ENCODE results near the gene PQBP1. TPM values are rescaled to one million over a fixed set of nuclear protein-coding genes. Genes with fewer than 3 reads are reported as not detected.
A peak's percentile ranks its signal among the peaks of the same experiment; 100 is the strongest.
"Not testable (repeated sequence)": the region's sequence is repeated elsewhere in the genome, so short reads cannot be mapped to it uniquely, and the experiment has no call there.

PQBP1 gene, protein sequence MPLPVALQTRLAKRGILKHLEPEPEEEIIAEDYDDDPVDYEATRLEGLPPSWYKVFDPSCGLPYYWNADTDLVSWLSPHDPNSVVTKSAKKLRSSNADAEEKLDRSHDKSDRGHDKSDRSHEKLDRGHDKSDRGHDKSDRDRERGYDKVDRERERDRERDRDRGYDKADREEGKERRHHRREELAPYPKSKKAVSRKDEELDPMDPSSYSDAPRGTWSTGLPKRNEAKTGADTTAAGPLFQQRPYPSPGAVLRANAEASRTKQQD
- 39.5 TPM for total RNA-seq

DNA sequence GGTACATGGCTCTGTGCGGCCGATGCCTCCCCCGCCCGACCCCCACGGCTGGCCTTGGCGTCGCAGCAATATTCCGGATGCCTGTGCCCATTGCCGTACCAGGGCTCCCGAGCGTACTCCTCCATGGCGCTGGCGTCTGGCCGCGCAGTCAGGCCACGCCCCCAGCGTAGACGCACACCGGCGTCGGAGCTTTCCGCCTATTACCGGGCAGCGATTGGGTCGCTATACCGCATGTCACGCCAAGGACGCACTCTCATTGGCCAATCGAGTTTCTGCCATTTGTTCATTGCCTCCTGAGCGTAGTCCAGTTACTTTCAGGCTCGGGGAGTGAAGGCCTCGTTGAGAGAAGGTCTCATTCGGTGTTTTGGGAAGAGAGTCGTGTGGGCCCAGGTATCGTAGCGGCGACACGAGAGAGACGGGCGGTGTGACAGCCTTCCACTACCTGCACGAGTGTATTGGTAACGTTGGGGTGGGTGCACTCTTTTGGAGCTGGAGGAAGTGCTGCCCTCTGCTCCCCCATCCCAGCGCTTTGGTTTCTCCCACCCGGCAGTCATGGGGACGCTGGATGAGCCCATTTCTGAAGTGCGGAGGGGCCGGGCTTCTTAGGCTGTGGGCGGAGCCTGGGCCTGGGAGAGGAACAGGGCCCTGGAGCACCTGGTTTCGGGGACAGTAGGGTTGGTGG, at the start of gene PQBP1, which contains the start of gene TIMM17B:
PQBP1 (plus strand) TSS at position 306 of the 682 bp plus-strand sequence. CDS start 580 bp downstream, outside the sequence.
TIMM17B (minus strand) TSS at position 144 of the 682 bp plus-strand sequence; CDS start at position 125, 19 bp downstream.
- DNase-seq (ENCODE audit: low spot score in 2 of 2) (peak; percentile 77), FAIRE-seq (peak; percentile 23)

DNA sequence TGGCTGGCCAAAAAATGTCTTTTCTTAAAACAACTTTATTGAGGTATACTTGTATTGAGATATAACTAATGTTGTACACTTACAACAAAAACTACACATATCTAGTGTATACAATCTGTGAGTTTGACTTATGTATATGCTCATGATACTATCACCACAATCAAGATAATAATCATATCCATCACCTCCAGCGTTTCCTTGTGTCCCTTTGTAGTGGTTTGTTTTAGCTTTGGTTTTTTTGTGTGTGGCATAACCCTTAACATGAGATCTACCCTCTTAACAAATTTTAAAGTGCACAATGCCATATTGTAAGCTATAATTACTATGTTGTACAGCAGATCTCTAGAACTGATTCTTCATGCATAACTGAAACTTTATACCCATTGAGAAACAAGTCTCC, 48.9 kb upstream of the PQBP1 start:
- FAIRE-seq: no peak
- no peak for DNase-seq (ENCODE audit: low spot score in 2 of 2)

DNA sequence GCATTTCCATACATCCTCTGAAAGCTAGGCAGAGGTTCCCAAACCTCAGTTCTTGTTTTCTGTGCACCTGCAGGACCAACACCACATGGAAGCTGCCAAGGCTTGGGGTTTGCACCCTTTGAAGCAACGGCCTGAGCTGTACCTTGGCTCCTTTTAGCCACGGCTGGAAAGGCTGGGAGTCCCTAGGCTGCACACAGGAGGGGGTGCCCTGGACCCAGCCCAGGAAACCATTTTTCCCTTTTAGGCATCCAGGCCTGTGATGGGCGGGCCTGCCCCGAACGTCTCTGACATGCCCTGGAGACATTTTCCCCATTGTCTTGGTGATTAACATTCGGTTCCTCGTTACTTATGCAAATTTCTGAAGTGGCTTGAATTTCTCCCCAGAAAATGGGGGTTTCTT, 44.9 kb upstream of the PQBP1 start:
- DNase-seq (ENCODE audit: low spot score in 2 of 2): no peak
- no peak for FAIRE-seq

DNA sequence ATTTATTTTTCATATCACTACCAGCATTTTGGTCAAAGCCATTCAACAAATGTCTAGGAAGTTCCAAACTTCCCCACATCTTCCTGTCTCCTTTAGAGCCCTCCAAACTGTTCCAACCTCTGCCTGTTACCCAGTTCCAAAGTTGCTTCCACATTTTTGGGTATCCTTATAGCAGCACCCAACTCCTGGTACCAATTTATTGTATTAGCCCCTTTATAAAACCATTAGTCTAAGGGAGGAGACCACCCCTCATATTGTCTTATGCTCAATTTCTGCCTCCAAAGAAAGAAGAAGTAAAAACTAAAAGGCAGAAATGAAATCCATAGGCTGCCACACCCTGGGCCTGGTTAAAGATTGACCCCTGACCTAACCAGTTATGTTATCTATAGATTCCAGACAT, 44.2 kb upstream of the PQBP1 start:
- DNase-seq (ENCODE audit: low spot score in 2 of 2); FAIRE-seq: not testable (repeated sequence)

DNA sequence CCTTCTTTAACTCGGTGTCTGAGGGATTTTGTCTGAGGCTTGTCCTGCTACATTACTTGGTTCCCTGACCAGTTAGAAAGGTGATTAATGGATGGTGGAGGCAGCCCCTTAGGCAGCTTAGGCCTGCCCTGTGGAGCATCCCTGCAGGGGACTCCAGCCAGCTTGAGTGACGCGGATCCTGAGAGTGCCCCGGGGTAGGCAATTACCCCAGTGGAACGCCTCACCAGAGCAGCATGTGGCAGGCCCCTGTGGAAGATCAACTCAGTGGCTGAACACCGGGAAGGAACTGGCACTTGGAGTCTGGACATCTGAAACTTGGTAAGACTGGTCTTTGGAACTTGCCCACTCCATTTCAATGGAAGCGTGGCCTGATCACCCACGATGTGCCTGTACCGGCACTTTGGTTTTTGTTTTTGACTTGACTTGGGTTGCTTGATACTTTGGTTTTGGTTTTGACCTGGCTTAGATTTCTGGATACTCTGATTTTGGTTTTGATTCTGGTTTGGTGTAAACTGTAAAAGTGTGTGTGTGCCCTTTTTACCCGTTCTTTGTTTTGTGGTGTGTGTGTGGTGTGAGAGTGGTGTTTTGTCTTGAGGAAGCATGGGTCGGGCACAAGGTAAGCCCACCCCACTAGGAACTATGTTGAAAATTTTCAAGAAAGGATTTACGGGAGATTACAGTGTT, 43.5 kb upstream of the PQBP1 start:
- not testable (repeated sequence) for FAIRE-seq

DNA sequence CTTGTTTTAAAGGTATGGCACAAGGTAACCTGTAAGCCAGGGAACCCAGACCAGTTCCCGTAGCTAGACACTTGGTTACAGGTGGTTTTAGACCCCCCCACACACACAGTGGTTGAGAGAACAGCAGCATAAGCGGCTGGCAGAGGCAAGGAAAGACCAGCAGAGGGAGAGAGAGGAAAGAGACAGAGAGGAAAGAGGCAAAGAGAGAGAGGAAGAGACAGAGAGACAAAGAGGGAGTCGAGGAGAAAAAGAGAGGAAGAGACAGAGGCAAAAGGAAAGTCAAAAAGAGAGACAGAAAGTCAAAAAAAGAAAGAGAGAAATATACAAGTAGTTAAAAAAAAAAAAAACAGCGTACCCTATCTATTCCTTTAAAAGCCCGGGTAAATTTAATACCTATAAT, 42.8 kb upstream of the PQBP1 start:
- no peak for DNase-seq (ENCODE audit: low spot score in 2 of 2)
- FAIRE-seq: no peak

More for the DNA sequence above, 43.5 kb upstream of the PQBP1 start:
- not testable (repeated sequence) for DNase-seq (ENCODE audit: low spot score in 2 of 2)

DNA sequence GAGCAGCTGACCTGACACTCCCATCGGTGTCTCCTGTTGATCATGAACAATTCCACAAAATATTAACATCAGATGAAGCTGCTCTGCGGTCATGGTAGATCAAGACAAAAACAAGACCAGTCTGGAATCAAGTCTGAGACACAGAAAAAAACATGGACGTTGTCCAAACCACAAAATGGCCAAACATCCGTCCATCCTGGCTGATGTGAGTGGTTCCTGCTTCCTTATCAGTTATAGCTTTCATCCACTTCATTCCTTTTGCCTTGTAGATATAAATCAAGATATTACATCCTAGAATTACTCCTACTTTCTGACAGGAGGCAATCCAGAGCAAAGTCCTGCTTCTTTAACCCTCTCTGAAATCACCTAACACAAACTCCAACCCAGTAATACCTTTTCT, 33.5 kb upstream of the PQBP1 start:
- FAIRE-seq (no peak), DNase-seq (ENCODE audit: low spot score in 2 of 2) (no peak)

DNA sequence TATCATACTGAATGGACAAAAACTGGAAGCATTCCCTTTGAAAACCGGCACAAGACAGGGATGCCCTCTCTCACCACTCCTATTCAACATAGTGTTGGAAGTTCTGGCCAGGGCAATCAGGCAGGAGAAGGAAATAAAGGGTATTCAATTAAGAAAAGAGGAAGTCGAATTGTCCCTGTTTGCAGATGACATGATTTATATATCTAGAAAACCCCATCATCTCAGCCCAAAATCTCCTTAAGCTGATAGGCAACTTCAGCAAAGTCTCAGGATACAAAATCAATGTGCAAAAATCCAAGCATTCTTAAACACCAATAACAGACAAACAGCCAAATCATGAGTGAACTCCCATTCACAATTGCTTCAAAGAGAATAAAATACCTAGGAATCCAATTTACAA, 25.7 kb upstream of the PQBP1 start:
- not testable (repeated sequence) for FAIRE-seq; DNase-seq (ENCODE audit: low spot score in 2 of 2)

DNA sequence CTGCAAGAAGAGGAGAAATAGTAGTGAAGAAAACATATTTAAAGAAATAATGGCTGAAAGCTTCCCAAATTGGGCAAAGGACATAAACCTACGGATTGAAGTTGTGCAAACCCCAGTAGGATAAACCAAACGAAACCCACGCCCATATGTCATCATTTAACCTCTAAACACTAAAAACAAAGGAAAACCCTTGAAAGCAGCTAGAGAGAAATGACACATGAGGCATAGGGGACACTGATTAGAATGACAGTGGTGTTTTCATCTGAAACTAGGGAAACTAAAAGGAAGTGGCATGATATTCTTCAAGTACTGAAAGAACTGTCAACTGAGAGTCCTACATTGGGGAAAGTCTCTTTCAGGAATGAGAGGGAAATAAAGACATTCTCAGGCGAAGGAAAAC, 20.8 kb upstream of the PQBP1 start:
- DNase-seq (ENCODE audit: low spot score in 2 of 2); FAIRE-seq: not testable (repeated sequence)

DNA sequence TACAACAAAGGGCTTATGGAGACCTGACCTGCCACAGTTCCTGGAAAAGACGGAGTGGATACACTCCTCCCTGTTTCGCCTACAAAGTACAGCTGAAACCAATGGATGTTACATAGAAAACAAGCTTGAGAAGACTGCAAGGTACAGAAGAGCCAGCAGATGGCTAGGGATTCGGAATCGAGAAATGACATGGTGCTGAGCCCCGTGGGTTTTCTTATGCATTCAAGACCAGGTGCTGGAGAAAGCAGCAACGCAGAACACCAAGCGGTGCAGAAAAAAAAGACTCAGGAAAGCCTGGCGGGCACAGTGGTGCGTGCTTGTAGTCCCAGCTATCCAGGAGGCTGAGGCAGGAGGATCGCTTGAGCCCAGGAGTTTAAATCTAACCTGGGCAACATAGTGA, 14.0 kb upstream of the PQBP1 start:
- DNase-seq (ENCODE audit: low spot score in 2 of 2): no peak
- FAIRE-seq: no peak

DNA sequence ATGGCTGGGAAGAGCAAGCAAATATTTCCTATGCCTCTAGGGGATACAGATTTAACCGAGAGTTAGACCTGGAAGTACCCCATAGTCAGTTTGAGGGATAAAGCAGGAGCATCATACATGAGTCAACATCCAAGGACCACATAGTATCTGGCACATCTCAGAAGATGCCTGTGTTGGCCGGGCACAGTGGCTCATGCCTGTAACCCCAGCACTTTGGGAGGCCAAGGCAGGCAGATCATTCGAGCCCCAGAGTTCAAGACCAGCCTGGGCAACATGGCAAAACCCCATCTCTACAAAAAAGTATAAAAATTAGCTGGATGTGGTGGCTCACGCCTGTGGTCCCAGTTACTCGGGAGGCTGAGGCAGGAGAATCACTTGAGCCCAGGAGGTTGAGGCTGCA, 11.1 kb upstream of the PQBP1 start:
- DNase-seq (ENCODE audit: low spot score in 2 of 2); FAIRE-seq: not testable (repeated sequence)

DNA sequence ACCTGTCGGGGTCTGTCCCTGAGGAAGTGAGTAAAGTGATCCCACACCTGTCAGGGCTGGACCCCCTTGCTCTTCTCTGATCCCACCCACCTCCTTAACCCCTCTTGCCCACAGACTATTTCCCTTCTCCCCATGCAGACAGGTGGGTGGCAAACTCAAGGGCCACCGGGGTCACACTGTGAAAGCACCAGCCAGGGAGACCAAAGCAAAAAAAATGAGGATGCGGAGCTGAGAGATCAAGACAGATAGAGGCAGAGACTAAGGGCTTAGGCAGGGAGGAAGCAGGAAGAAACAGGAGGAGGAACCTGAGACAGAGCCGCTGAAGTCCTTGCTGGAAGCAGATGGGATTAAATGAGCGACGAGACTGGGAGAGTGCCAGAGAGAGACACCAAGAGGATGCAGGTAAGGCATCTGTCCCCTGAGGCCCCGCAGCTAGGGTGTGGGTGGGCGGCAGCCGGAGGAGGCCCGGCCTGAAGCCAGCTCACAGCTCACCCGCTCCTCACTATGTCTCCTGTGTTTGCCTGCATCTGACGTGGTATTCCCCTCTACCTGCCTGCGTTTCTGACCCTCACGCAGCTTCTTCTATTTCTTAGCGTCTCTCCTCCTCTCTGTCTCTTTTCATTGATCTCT, 7.3 kb upstream of the PQBP1 start:
- FAIRE-seq: no peak
- peak in 1 of 2 donors; percentile 12 for DNase-seq (ENCODE audit: low spot score in 2 of 2)

DNA sequence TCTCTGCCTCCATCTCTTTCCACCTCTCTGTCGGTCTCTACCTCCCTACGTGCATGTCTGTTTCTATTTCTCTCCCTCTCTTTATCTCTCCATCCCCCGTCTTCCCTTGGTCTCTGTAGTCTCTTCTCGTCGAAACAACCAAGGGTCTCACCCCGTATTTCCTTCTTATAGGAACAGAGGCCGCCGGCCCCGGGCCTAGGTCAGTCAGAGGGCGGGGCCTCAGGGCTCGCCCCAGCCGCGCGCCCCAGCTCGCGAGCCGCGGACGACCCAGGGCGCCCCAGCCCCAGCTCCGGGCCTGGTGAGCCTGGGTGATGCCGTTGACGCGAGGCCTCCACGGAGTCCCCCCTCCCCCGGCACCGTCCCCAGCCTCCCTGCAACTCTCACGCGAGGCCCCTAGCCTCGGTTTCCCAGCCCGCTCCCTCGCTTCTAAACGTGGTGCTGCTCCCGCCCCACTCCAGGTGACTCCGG, 6.8 kb upstream of the PQBP1 start:
- DNase-seq (ENCODE audit: low spot score in 2 of 2) (no peak), FAIRE-seq (no peak)

DNA sequence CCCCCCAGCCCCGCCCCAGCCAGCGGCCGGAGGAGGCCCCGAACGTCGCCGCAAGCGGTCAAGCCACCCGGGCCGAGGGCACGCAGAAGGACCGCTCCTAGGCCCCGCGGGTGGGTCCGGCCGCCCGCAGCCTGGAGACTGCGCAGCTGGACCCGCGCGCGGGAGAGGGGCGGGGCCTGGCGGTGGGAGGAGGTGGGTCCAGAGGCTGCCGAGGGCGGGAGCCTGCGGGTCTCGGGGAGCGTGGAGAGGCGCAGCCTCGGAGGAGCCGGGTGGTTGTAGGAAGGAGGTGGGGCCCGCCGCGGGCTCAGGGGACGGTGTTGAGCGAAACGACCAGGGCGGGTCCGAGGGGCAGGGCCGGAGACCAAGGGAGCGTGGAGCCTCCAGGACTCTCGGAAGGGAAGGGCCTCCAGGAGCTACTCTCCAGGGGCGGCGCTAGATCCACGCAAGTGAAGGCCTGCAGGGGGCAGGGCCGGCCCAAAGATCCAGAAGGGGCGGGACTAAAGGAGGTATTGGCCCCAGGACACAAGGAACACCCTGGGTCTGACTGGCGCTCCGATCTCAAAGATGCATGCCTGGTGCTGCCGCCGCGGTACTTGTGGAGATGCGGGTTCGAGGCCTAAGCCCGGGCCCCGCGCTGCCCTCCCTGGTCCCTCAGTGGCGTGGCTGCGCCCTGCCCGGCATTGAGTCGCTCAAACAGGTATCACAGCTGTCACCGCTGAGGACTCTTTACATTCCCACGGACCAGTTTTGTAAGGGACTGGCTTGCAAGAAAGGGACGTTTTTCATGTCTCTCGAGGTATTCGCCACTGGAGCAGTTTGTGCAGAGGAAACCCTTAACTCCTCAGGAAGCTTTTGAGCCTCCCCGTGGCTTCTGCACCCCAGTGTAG, 6.1 kb upstream of the PQBP1 start:
- peak; percentile 64 to 69 for DNase-seq (ENCODE audit: low spot score in 2 of 2)
- no peak for FAIRE-seq

DNA sequence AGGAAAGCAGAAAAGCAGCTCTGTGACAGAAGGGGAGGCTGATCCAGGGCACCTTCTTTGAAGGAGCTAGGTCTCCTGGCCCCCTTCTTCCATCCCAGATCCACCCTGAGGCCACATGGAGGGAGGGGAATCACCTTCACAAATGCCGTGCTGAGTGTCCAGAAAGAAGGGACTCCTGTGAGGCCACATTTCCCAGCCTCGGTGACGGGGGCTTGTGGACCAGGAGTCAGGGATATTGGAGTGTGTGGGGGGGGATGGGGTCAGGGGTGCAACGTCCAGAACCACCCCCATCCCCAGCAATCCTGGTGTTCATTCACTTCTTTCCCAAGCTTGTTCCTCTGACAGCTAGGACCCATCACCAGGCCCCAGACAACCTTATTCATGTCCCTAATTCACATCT, 4.8 kb upstream of the PQBP1 start:
- no peak for FAIRE-seq
- no peak for DNase-seq (ENCODE audit: low spot score in 2 of 2)

DNA sequence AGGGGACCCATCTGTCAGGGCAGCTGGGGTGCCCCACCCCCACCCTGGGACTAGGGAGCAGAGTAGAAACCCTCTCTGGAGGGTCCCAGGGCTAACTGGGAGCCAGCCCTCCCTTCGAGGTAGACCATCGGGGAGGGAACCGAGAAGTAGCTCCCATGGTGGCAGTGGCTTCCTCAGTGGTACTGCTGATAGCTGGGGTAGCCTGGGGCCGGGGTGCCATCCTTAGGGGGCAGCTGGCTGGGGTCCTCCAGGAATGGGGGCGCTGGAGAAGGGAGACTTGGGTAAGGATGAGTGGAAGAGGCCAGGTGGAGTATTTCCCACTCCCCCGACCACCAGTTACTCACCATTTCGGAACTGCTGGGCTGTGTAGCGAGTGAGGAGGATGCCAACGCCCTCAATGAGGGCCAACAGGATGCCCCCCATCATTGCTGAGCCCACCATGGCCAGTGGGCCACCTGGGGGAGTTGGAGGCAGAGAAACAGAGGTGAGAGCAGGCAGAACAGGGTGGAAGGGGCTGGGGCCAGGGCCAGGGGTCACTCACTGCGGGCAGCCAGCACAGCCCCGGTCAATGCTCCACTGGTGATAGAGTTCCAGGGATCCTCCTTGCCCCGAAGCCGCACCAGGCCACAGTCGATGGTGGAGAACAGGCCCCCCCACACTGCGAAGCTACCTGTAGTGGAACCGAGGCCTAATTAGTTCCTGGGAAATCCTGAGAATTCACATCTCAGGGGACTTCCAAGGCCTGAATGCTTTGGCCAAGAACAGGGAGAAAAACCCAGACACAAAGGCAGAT, 4.0 kb upstream of the PQBP1 start:
- no peak for FAIRE-seq
- DNase-seq (ENCODE audit: low spot score in 2 of 2): no peak

DNA sequence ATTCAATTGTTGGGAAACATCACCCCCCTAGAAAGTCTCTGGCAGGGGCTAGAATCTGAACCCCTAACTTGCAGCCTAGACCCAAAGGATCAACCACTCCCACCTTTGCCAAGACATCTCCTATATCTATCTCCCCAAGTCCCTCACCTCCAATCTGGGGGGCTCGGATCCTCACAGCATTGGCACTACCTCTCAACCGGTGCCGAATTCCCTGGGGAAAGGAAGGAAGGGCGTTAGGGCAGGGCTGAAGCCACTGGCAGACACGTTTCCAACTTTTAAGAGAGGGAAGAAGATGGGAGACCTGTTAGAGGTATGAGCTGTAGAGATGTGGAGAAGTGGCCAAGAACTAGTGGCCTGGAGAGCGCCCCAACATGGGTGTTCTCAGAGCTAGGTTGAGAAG, 2.8 kb upstream of the PQBP1 start:
- DNase-seq (ENCODE audit: low spot score in 2 of 2) (peak in 1 of 2 donors; percentile 8), FAIRE-seq (no peak)

DNA sequence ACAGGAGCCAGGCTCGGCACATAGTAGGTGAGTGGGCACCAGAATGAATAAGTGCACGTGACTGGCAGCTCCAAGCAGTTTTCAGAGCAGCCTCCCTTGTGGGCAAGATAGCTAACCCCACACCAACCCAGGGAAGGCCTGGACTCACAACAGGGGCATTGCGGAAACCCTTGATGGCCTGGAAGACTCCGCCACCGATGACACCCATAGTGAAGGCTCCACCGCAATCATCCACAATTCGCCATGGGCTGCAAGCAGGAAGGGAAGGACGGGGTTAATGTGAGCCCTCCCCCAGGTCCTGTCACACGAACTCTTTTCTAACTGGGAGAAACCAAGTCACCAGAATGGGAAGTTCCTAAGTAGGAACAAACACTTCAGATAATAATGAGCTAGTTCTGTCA, 1.1 kb upstream of the PQBP1 start:
- FAIRE-seq: no peak
- peak in 1 of 2 donors; percentile 7 for DNase-seq (ENCODE audit: low spot score in 2 of 2)

DNA sequence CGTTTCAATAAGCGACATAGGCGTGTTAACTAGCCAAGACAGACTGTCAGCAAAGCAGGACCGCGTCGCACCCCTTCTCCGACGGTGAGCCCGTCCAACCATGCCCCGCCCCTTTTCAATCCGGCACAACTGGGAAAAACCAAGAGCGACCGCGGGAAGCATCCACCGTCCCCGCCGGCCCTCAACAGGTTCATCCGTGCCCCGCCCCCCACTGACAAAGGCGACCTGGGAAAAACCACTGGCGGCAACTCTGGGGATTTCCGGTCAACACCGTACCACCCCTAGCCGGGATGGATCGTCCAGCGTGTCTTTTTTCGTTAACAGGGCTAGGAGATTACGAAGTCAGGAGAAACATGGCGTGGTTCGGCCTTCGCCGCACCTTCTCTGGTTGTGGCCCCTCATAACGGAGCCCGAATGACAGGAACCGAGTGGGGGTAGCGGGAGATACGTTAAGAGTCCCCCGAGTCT, 539 bp upstream of the PQBP1 start:
- peak in 1 of 2 donors; percentile 36 for DNase-seq (ENCODE audit: low spot score in 2 of 2)
- FAIRE-seq: no peak
